CD4-positive, alpha-beta T cell treated with Interleukin-15 for 4 hours (primary cell): Measurements from ENCODE around the gene MT1X.
"Not testable (repeated sequence)": the region's sequence is repeated elsewhere in the genome, so short reads cannot be mapped to it uniquely, and the experiment has no call there.

ENCODE experiments used
- DNase-seq: peaks from one replicate; pipeline ENCODE4 v3.0.0-alpha.2; 2020; ENCODE audit warnings: low spot score

Gene MT1X

GRCh38 chr16:56657555-56658326, 24.5 kb upstream of the MT1X start, which contains the start of gene MT1F:
TSS of gene MT1F (plus strand) at chr16:56657959. CDS start at chr16:56658059, 100 bp downstream.
- DNase-seq, result peak; percentile 59

GRCh38 chr16:56658327-56658875, 23.9 kb upstream of the MT1X start:
- no peak for DNase-seq

GRCh38 chr16:56662357-56663354, 19.6 kb upstream of the MT1X start:
- DNase-seq, result no peak

GRCh38 chr16:56664506-56664905, 17.8 kb upstream of the MT1X start:
- no peak for DNase-seq

- not testable (repeated sequence) for DNase-seq
These were observed 16.7 kb upstream of the MT1X start for GRCh38 chr16:56665286-56666261.

GRCh38 chr16:56667581-56668571, 14.4 kb upstream of the MT1X start, which contains the start of gene MT1G:
TSS of gene MT1G (minus strand) at chr16:56668065. CDS start at chr16:56667993, 72 bp downstream.
- DNase-seq, result no peak

GRCh38 chr16:56669005-56669839, 13.0 kb upstream of the MT1X start, which contains the start of gene MT1H:
TSS of gene MT1H (plus strand) at chr16:56669814. CDS start at chr16:56669885, 71 bp downstream.
- no peak for DNase-seq

- no peak for DNase-seq
These were observed 12.2 kb upstream of the MT1X start for GRCh38 chr16:56669840-56670619.

- no peak for DNase-seq
These were observed 11.7 kb upstream of the MT1X start for GRCh38 chr16:56670620-56670934.

GRCh38 chr16:56671691-56672090, 10.6 kb upstream of the MT1X start:
- DNase-seq, result not testable (repeated sequence)

GRCh38 chr16:56672171-56672570, 10.1 kb upstream of the MT1X start:
- not testable (repeated sequence) for DNase-seq

GRCh38 chr16:56672761-56673536, 9.3 kb upstream of the MT1X start:
- no peak for DNase-seq

- DNase-seq, result no peak
These were observed 8.3 kb upstream of the MT1X start for GRCh38 chr16:56673921-56674320.

GRCh38 chr16:56674570-56674969, 7.7 kb upstream of the MT1X start:
- DNase-seq, result not testable (repeated sequence)

- peak; percentile 26 for DNase-seq
These were observed 6.5 kb upstream of the MT1X start for GRCh38 chr16:56675685-56676210.

GRCh38 chr16:56677474-56677873, 4.8 kb upstream of the MT1X start:
- DNase-seq, result no peak
